GM12864 (cell line): ENCODE results near the gene ARNT2.
"Not testable (repeated sequence)": the region's sequence is repeated elsewhere in the genome, so short reads cannot be mapped to it uniquely, and the experiment has no call there.

ENCODE experiments used
- DNase-seq: peaks from one replicate; pipeline ENCODE4 v3.0.0-alpha.2; 2011; ENCODE audit warnings: low read depth
- H3K4me3 ChIP-seq: 2 replicates; pipeline ENCODE4 v1.5.1; 2011; ENCODE audit warnings: mild to moderate bottlenecking, low read depth, low read length, control low read depth
- TF ChIP-seq, protein P1 (sequence below): IDR thresholded peaks from 2 replicates; pipeline ENCODE4 v1.5.1; 2011; ENCODE audit warnings: low read depth, mild to moderate bottlenecking, moderate library complexity, low read length, control low read depth, inconsistent platforms; ENCODE audit errors: missing control alignments

Gene ARNT2

DNA sequence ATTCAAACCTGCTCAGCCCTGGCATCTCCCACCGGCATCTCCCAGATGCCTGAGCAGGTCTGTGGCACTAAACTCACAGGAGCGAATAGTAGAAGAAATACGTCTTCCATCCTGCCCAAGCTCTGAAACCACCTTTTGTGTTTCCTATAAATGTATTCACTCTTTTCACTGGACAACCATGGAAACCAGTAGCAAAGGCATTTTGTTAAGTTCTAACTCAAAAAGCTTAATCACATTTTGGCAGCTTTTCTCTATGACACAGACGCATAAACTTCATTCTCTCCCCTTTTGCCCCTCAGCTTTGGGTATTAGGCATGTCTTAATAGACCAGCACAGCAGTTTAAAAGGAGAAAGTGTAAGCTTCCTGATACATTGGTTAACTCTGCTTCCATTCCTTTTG lies 24.5 kb upstream of the ARNT2 start:
- no peak for DNase-seq
- TF ChIP-seq, protein P1, sequence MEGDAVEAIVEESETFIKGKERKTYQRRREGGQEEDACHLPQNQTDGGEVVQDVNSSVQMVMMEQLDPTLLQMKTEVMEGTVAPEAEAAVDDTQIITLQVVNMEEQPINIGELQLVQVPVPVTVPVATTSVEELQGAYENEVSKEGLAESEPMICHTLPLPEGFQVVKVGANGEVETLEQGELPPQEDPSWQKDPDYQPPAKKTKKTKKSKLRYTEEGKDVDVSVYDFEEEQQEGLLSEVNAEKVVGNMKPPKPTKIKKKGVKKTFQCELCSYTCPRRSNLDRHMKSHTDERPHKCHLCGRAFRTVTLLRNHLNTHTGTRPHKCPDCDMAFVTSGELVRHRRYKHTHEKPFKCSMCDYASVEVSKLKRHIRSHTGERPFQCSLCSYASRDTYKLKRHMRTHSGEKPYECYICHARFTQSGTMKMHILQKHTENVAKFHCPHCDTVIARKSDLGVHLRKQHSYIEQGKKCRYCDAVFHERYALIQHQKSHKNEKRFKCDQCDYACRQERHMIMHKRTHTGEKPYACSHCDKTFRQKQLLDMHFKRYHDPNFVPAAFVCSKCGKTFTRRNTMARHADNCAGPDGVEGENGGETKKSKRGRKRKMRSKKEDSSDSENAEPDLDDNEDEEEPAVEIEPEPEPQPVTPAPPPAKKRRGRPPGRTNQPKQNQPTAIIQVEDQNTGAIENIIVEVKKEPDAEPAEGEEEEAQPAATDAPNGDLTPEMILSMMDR: no peak
- H3K4me3 ChIP-seq: no peak overlapping the region

GRCh38 chr15:80380154-80380553 lies 24.0 kb upstream of the ARNT2 start:
- no peak overlapping the region for H3K4me3 ChIP-seq
- DNase-seq: no peak
- TF ChIP-seq, protein P1: no peak

- H3K4me3 ChIP-seq: no peak overlapping the region
- DNase-seq: no peak
- TF ChIP-seq, protein P1: no peak
Observed at GRCh38 chr15:80382285-80382684, 21.9 kb upstream of the ARNT2 start.

DNA sequence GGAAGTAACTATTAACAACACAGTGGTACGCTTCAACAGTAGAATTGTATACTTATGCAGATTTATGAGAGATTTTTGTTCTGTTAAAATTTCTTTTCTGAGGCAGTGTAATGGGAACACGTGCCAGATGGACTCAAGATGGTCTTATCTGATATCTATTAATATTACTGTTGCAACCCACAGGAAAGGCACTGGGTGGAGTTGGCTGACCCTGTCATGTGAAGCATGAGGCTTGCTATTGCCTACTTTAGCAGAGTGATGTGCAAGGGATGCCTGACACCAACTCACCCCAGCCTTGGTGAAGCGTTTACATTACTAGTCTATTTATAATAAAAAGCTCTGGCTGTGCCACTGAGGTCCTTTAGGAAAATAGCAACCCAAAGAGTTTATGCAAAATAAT lies 19.8 kb upstream of the ARNT2 start:
- no peak for DNase-seq
- no peak overlapping the region for H3K4me3 ChIP-seq
- TF ChIP-seq, protein P1: no peak

DNA sequence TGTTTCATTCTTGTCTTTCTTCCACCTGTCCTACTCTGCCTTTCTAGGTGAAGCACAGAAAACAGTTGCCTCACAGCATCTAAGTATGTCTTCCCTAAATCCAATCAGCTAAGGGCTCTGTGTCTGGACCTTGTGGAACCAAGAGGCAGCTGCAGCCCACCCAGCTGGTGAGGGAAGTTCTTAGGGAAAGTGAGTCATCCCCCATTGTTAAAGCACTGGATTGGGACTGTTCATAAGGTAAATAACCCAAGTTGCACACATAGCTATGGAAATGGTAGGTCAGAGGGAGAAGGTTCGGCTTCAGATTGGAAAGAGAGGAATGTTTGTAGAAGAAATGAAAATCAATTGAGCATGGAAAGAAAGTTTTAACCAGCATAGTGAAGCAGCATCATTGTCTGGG lies 18.0 kb upstream of the ARNT2 start:
- DNase-seq: no peak
- no peak overlapping the region for H3K4me3 ChIP-seq

GRCh38 chr15:80388326-80388725 lies 15.9 kb upstream of the ARNT2 start:
- no peak overlapping the region for H3K4me3 ChIP-seq
- no peak for DNase-seq
- TF ChIP-seq, protein P1: no peak

More for the DNA sequence above, 18.0 kb upstream of the ARNT2 start:
- TF ChIP-seq, protein P1: no peak

DNA sequence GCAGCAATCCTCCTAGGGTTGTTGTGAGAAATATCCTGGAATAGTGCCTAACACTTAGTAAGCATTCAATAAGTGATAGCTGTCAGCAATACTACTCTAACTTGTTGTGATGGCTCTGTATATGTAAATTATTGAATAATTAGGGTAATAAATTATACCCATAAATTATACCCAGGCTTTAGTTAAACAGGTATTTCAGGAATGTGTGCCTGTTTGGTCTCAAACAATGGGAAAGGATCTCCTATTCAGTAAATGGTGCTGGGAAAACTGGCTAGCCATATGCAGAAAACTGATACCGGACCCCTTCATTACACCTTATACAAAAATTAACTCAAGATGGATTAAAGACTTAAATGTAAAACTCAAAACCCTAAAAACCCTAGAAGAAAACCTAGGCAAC lies 14.8 kb upstream of the ARNT2 start:
- TF ChIP-seq, protein P1: no peak
- DNase-seq: no peak
- H3K4me3 ChIP-seq: no peak overlapping the region

DNA sequence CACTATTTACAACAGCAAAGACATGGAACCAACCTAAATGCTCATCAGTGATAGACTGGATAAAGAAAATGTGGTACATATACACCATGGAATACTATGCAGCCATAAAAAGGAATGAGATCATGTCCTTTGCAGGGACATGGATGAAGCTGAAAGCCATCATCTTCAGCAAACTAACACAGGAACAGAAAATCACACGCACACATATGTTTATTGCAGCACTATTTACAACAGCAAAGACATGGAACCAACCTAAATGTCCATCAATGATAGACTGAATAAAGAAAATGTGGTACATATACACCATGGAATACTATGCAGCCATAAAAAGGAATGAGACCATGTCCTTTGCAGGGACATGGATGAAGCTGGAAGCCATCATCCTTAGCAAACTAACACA lies 13.2 kb upstream of the ARNT2 start:
- not testable (repeated sequence) for H3K4me3 ChIP-seq, DNase-seq
